ENCODE measurements around the gene CHIT1.

Gene CHIT1

GRCh38 chr1:203187689-203188264, 41.7 kb downstream of the CHIT1 start:
- peak; percentile 58 for DNase-seq (ENCODE audit: low spot score)

GRCh38 chr1:203187304-203187685, 42.2 kb downstream of the CHIT1 start:
- no peak for DNase-seq (ENCODE audit: low spot score)

- DNase-seq (ENCODE audit: low spot score), result peak; percentile 76
These were observed 42.8 kb downstream of the CHIT1 start, which contains the start of gene CHI3L1 for GRCh38 chr1:203186446-203187303. Gene CHI3L1, minus strand, starts transcription at chr1:203186704. Its CDS starts 81 bp downstream, at chr1:203186623.

GRCh38 chr1:203186091-203186445, 43.4 kb downstream of the CHIT1 start:
- no peak for DNase-seq (ENCODE audit: low spot score)

GRCh38 chr1:203185585-203185984, 43.9 kb downstream of the CHIT1 start:
- no peak for DNase-seq (ENCODE audit: low spot score)

GRCh38 chr1:203185061-203185461, 44.4 kb downstream of the CHIT1 start:
- DNase-seq (ENCODE audit: low spot score), result no peak

GRCh38 chr1:203184467-203184866, 45.0 kb downstream of the CHIT1 start:
- no peak for DNase-seq (ENCODE audit: low spot score)

- no peak for DNase-seq (ENCODE audit: low spot score)
These were observed 45.6 kb downstream of the CHIT1 start for GRCh38 chr1:203183828-203184227.

- no peak for DNase-seq (ENCODE audit: low spot score)
These were observed 47.0 kb downstream of the CHIT1 start for GRCh38 chr1:203182387-203182953.

- DNase-seq (ENCODE audit: low spot score), result no peak
These were observed 47.7 kb downstream of the CHIT1 start for GRCh38 chr1:203181586-203182386.

GRCh38 chr1:203180611-203181330, 48.7 kb downstream of the CHIT1 start:
- DNase-seq (ENCODE audit: low spot score), result no peak

- no peak for DNase-seq (ENCODE audit: low spot score)
These were observed 49.8 kb downstream of the CHIT1 start for GRCh38 chr1:203179667-203180005.

GRCh38 chr1:203178821-203179666, 50.4 kb downstream of the CHIT1 start:
- DNase-seq (ENCODE audit: low spot score), result no peak

GRCh38 chr1:203178083-203178482, 51.4 kb downstream of the CHIT1 start:
- no peak for DNase-seq (ENCODE audit: low spot score)

- DNase-seq (ENCODE audit: low spot score), result no peak
These were observed 51.9 kb downstream of the CHIT1 start for GRCh38 chr1:203177470-203178039.

- no peak for DNase-seq (ENCODE audit: low spot score)
These were observed 52.5 kb downstream of the CHIT1 start for GRCh38 chr1:203177036-203177405.

GRCh38 chr1:203176273-203177035, 53.0 kb downstream of the CHIT1 start:
- no peak for DNase-seq (ENCODE audit: low spot score)

GRCh38 chr1:203175827-203176241, 53.6 kb downstream of the CHIT1 start:
- no peak for DNase-seq (ENCODE audit: low spot score)

GRCh38 chr1:203175237-203175826, 54.1 kb downstream of the CHIT1 start, which contains the start of gene MYBPH:
Gene MYBPH, minus strand, starts transcription at chr1:203175826. Its CDS starts 71 bp downstream, at chr1:203175755.
- DNase-seq (ENCODE audit: low spot score), result no peak
